GM12875 (cell line): ENCODE measurements around the gene EBLN1.
A peak's percentile ranks its signal among the peaks of the same experiment; 100 is the strongest.

Experiments
- H3K4me3 ChIP-seq: one replicate; pipeline ENCODE4 v1.5.1; 2011; ENCODE audit warnings: low read depth, low read length, control low read depth
- CTCF ChIP-seq: IDR thresholded peaks from 2 replicates; pipeline ENCODE4 v1.5.1; 2011; ENCODE audit warnings: low read depth, mild to moderate bottlenecking, control low read depth, inconsistent platforms, low read length, moderate library complexity, borderline replicate concordance; ENCODE audit not compliant: insufficient read depth

The EBLN1 gene

GRCh38 chr10:22244855-22245254 is 27.0 kb upstream of the EBLN1 start:
- no peak overlapping the region for H3K4me3 ChIP-seq
- TF ChIP-seq CTCF = no peak

- TF ChIP-seq CTCF = 0 out of 2 replicates have a peak, but pooled peaks have one; percentile 13
- no peak overlapping the region for H3K4me3 ChIP-seq
These were observed 26.2 kb upstream of the EBLN1 start for GRCh38 chr10:22244001-22244400.

GRCh38 chr10:22243321-22243720 is 25.5 kb upstream of the EBLN1 start:
- no peak overlapping the region for H3K4me3 ChIP-seq
- no peak for TF ChIP-seq CTCF

- H3K4me3 ChIP-seq = no peak overlapping the region
- TF ChIP-seq CTCF = no peak
These were observed 13.4 kb upstream of the EBLN1 start for GRCh38 chr10:22231260-22231659.

- no peak for TF ChIP-seq CTCF
- H3K4me3 ChIP-seq = peak overlapping the region; percentile 87
These were observed 12.5 kb upstream of the EBLN1 start for GRCh38 chr10:22230158-22230833.

DNA sequence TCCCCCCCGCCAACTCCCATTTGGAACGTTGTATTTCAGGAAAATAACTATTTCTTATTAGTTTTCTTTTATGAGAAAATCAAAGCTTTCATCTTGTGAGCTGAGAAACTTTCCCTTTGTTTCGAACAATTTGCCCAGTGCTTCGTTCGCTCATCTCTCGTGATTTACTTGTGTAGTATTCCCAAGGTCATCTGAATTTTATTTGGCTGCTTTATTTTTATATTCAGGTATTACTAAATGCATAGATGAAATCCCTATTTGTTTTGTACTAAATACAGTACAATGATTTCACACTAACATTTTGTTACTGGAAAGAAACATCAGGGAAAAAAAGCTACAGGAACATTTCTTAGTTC is 12.0 kb upstream of the EBLN1 start:
- TF ChIP-seq CTCF = no peak
- H3K4me3 ChIP-seq = peak overlapping the region; percentile 87
